ENCODE measurements around the gene SPATA46. TPM values are rescaled to one million over a fixed set of nuclear protein-coding genes. Genes with fewer than 3 reads are reported as not detected.

Gene SPATA46
- polyA plus RNA-seq, 1 donor (not counting 4 experiments of a cell fraction or from before 2014, with no cell fraction given): not detected

- H2AFZ ChIP-seq (ENCODE audit: control insufficient read depth, low read length): no peak overlapping the region
- H3K9ac ChIP-seq (ENCODE audit: control insufficient read depth, extremely low read depth, insufficient read depth, low read length): no peak overlapping the region
- H3K4me3 ChIP-seq (ENCODE audit: control insufficient read depth in 2 of 3, extremely low read depth in 1 of 3, insufficient read depth in 2 of 3, low read depth in 1 of 3, low read length in 3 of 3): no peak overlapping the region
- H3K4me2 ChIP-seq (ENCODE audit: control insufficient read depth, extremely low read depth, insufficient read depth, low read depth, low read length): no peak overlapping the region
- DNase-seq (ENCODE audit: low read depth, low spot score) (no peak), FAIRE-seq (no peak)
- H3K9me1 ChIP-seq (ENCODE audit: control insufficient read depth, extremely low read depth, insufficient read depth, low read length): no peaks in the 10 kb centered on the region
- H3K36me3 ChIP-seq (ENCODE audit: control insufficient read depth in 2 of 2, extremely low read depth in 1 of 2, insufficient read depth in 2 of 2, low read length in 2 of 2): no peaks in the 10 kb centered on the region
- H3K27me3 ChIP-seq (ENCODE audit: control insufficient read depth, extremely low read depth, insufficient read depth, low read length): peaks cover 4% of the 10 kb centered on the region
- H4K20me1 ChIP-seq (ENCODE audit: control insufficient read depth, extremely low read depth, insufficient read depth, low read length): no peaks in the 10 kb centered on the region
- H3K4me1 ChIP-seq (ENCODE audit: control insufficient read depth, extremely low read depth, insufficient read depth, low read length): peaks cover 15% of the 10 kb centered on the region
- dilution Hi-C loops (cut with MboI; ENCODE audit: extremely low pct_ligation_motif_present, low sequenced_read_pairs): no loop called here
- TF ChIP-seq CTCF (optimal IDR thresholded peaks at IDR 0.05 in 1 of 3, IDR thresholded peaks at IDR 0.05 in 1 of 3, conservative IDR thresholded peaks at IDR 0.05 in 1 of 3; ENCODE audit: extremely low read depth in 1 of 3, insufficient read depth in 2 of 3, low read length in 3 of 3): no peak
- no peak for TF ChIP-seq EZH2 (IDR thresholded peaks at IDR 0.05; ENCODE audit: low read length)
- H3K79me2 ChIP-seq (ENCODE audit: control insufficient read depth, insufficient read depth, low read length): no peaks in the 10 kb centered on the region
- H3K27ac ChIP-seq (ENCODE audit: control insufficient read depth, insufficient read depth, low read length): no peak overlapping the region
- no peaks in the 10 kb centered on the region for H3K9me3 ChIP-seq (ENCODE audit: control insufficient read depth, low read depth, low read length)
Observed at GRCh38 chr1:162366149-162366548, 10.5 kb downstream of the SPATA46 start.

GRCh38 chr1:162365284-162366020, 11.2 kb downstream of the SPATA46 start:
- Histone ChIP-seq H3K4me3 (ENCODE audit: control insufficient read depth in 2 of 3, extremely low read depth in 1 of 3, insufficient read depth in 2 of 3, low read depth in 1 of 3, low read length in 3 of 3) (no peak overlapping the region), H3K9me1 (ENCODE audit: control insufficient read depth, extremely low read depth, insufficient read depth, low read length) (no peaks in the 10 kb centered on the region), H4K20me1 (ENCODE audit: control insufficient read depth, extremely low read depth, insufficient read depth, low read length) (no peaks in the 10 kb centered on the region), H3K79me2 (ENCODE audit: control insufficient read depth, insufficient read depth, low read length) (no peaks in the 10 kb centered on the region), H3K27ac (ENCODE audit: control insufficient read depth, insufficient read depth, low read length) (no peak overlapping the region), H3K9me3 (ENCODE audit: control insufficient read depth, low read depth, low read length) (no peaks in the 10 kb centered on the region), H2AFZ (ENCODE audit: control insufficient read depth, low read length) (no peak overlapping the region), H3K4me2 (ENCODE audit: control insufficient read depth, extremely low read depth, insufficient read depth, low read depth, low read length) (no peak overlapping the region), H3K36me3 (ENCODE audit: control insufficient read depth in 2 of 2, extremely low read depth in 1 of 2, insufficient read depth in 2 of 2, low read length in 2 of 2) (no peaks in the 10 kb centered on the region), H3K27me3 (ENCODE audit: control insufficient read depth, extremely low read depth, insufficient read depth, low read length) (peaks cover 6% of the 10 kb centered on the region), H3K4me1 (ENCODE audit: control insufficient read depth, extremely low read depth, insufficient read depth, low read length) (peaks cover 15% of the 10 kb centered on the region), H3K9ac (ENCODE audit: control insufficient read depth, extremely low read depth, insufficient read depth, low read length) (no peak overlapping the region)
- TF ChIP-seq CTCF (optimal IDR thresholded peaks at IDR 0.05 in 1 of 3, IDR thresholded peaks at IDR 0.05 in 1 of 3, conservative IDR thresholded peaks at IDR 0.05 in 1 of 3; ENCODE audit: extremely low read depth in 1 of 3, insufficient read depth in 2 of 3, low read length in 3 of 3): no peak
- no peak for TF ChIP-seq EZH2 (IDR thresholded peaks at IDR 0.05; ENCODE audit: low read length)
- FAIRE-seq: no peak
- DNase-seq (ENCODE audit: low read depth, low spot score): no peak
- dilution Hi-C loops (cut with MboI; ENCODE audit: extremely low pct_ligation_motif_present, low sequenced_read_pairs): no loop called here

All from keratinocyte (primary cell).